H9 (cell line): ENCODE measurements around the gene CST5. TPM values are rescaled to one million over a fixed set of nuclear protein-coding genes. Genes with fewer than 3 reads are reported as not detected.

Experiments
- DNase-seq: peaks from one replicate; pipeline ENCODE4 v3.0.0-alpha.2; 2017
- H2AFZ ChIP-seq: one replicate; pipeline ENCODE4 v1.6.1; 2013; ENCODE audit warnings: mild to moderate bottlenecking, low read length, control low read depth, moderate library complexity
- H2AK5ac ChIP-seq: 2 replicates; pipeline ENCODE4 v1.6.1; 2013; ENCODE audit warnings: low read length, control low read depth, mixed read lengths; ENCODE audit not compliant: insufficient read length
- H2BK120ac ChIP-seq: one replicate; pipeline ENCODE4 v1.6.1; 2013; ENCODE audit warnings: low read depth, mild to moderate bottlenecking, low read length, control low read depth, inconsistent platforms; ENCODE audit not compliant: poor library complexity, severe bottlenecking
- H2BK12ac ChIP-seq: 2 replicates; pipeline ENCODE4 v1.6.1; 2013; ENCODE audit warnings: low read length, control low read depth, mixed read lengths, low read depth; ENCODE audit not compliant: insufficient read length
- H2BK15ac ChIP-seq: 2 replicates; pipeline ENCODE4 v1.6.1; 2013; ENCODE audit warnings: low read depth, low read length, control low read depth
- H2BK20ac ChIP-seq: one replicate; pipeline ENCODE4 v1.6.1; 2013; ENCODE audit warnings: low read depth, mild to moderate bottlenecking, low read length, control low read depth, inconsistent platforms; ENCODE audit not compliant: poor library complexity, severe bottlenecking
- H2BK5ac ChIP-seq: 2 replicates; pipeline ENCODE4 v1.6.1; 2013; ENCODE audit warnings: low read length, control low read depth, mixed read lengths; ENCODE audit not compliant: insufficient read length
- H3K14ac ChIP-seq: 2 replicates; pipeline ENCODE4 v1.6.1; 2013; ENCODE audit warnings: low read length, control low read depth; ENCODE audit not compliant: insufficient read depth
- H3K18ac ChIP-seq: 2 replicates; pipeline ENCODE4 v1.6.1; 2013; ENCODE audit warnings: low read depth, mild to moderate bottlenecking, mixed read lengths, low read length, control low read depth; ENCODE audit not compliant: insufficient read length
- H3K23ac ChIP-seq: 2 replicates; pipeline ENCODE4 v1.6.1; 2013; ENCODE audit warnings: low read length, control low read depth, mixed read lengths, low read depth; ENCODE audit not compliant: insufficient read length
- H3K23me2 ChIP-seq: 2 replicates; pipeline ENCODE4 v1.6.1; 2013; ENCODE audit warnings: low read depth, mild to moderate bottlenecking, mixed read lengths, low read length, control low read depth; ENCODE audit not compliant: insufficient read length, poor library complexity, severe bottlenecking
- H3K27ac ChIP-seq: 2 replicates; pipeline ENCODE4 v1.5.1; 2013; ENCODE audit warnings: low read length, control low read depth, mixed read lengths, low read depth; ENCODE audit not compliant: insufficient read length
- H3K27me3 ChIP-seq: 2 replicates; pipeline ENCODE4 v1.6.1; 2013; ENCODE audit warnings: low read length, control low read depth, inconsistent platforms; ENCODE audit not compliant: insufficient read depth
- H3K4ac ChIP-seq: 2 replicates; pipeline ENCODE4 v1.6.1; 2013; ENCODE audit warnings: low read depth, mild to moderate bottlenecking, control low read depth, inconsistent platforms, low read length, moderate library complexity
- H3K4me1 ChIP-seq: 2 replicates; pipeline ENCODE4 v1.6.1; 2013; ENCODE audit warnings: low read length, control low read depth, inconsistent platforms; ENCODE audit not compliant: insufficient read depth
- H3K4me2 ChIP-seq: 2 replicates; pipeline ENCODE4 v1.6.1; 2013; ENCODE audit warnings: low read length, control low read depth, mixed read lengths; ENCODE audit not compliant: insufficient read length, insufficient read depth
- H3K56ac ChIP-seq: 2 replicates; pipeline ENCODE4 v1.6.1; 2013; ENCODE audit warnings: low read depth, mild to moderate bottlenecking, mixed read lengths, low read length, control low read depth; ENCODE audit not compliant: insufficient read length
- H3K79me1 ChIP-seq: 2 replicates; pipeline ENCODE4 v1.6.1; 2013; ENCODE audit warnings: low read depth, mild to moderate bottlenecking, moderate library complexity, low read length, control low read depth, inconsistent platforms; ENCODE audit not compliant: insufficient read depth, poor library complexity, severe bottlenecking
- H3K79me2 ChIP-seq: 2 replicates; pipeline ENCODE4 v1.6.1; 2013; ENCODE audit warnings: low read length, control low read depth, inconsistent platforms; ENCODE audit not compliant: insufficient read depth
- H3K9ac ChIP-seq: 2 replicates; pipeline ENCODE4 v1.6.1; 2013; ENCODE audit warnings: low read length, control low read depth, mixed read lengths; ENCODE audit not compliant: insufficient read length; ENCODE audit errors: extremely low read depth
- H3K9me3 ChIP-seq: one replicate; pipeline ENCODE4 v1.6.1; 2013; ENCODE audit warnings: low read depth, low read length, inconsistent platforms; ENCODE audit not compliant: control insufficient read depth
- H3T11ph ChIP-seq: one replicate; pipeline ENCODE4 v1.6.1; 2013; ENCODE audit warnings: mild to moderate bottlenecking, low read length, control low read depth, inconsistent platforms
- H4K20me1 ChIP-seq: one replicate; pipeline ENCODE4 v1.6.1; 2013; ENCODE audit not compliant: control insufficient read depth, insufficient read length, insufficient read depth
- H4K5ac ChIP-seq: 2 replicates; pipeline ENCODE4 v1.6.1; 2013; ENCODE audit warnings: low read depth, mild to moderate bottlenecking, mixed read lengths, low read length, control low read depth; ENCODE audit not compliant: insufficient read length
- H4K8ac ChIP-seq: replicated peaks from 2 replicates; pipeline ENCODE4 v1.6.1; 2013; ENCODE audit warnings: low read length, control low read depth, mixed read lengths, low read depth; ENCODE audit not compliant: insufficient read length
- H4K91ac ChIP-seq: 2 replicates; pipeline ENCODE4 v1.6.1; 2013; ENCODE audit warnings: low read depth, mild to moderate bottlenecking, moderate library complexity, mixed read lengths, low read length, control low read depth; ENCODE audit not compliant: insufficient read length
- H3K27ac Mint-ChIP-seq, 3 experiments: 2 replicates in 2 of 3; 3 replicates in 1 of 3; pipeline ENCODE4 v1.8.0; 2020 to 2021; ENCODE audit warnings: mixed read lengths in 3 of 3, mild to moderate bottlenecking in 1 of 3, moderate library complexity in 1 of 3
- H3K27me3 Mint-ChIP-seq: 2 replicates; pipeline ENCODE4 v1.8.0; 2021; ENCODE audit warnings: low read depth, mild to moderate bottlenecking, moderate library complexity, mixed read lengths
- H3K36me3 Mint-ChIP-seq, 3 experiments: 2 replicates in 2 of 3; 3 replicates in 1 of 3; pipeline ENCODE4 v1.8.0; 2020 to 2021; ENCODE audit warnings: low read depth in 3 of 3, mixed read lengths in 3 of 3; ENCODE audit not compliant: insufficient read depth in 1 of 3
- H3K4me1 Mint-ChIP-seq, 2 experiments: 2 replicates each; pipeline ENCODE4 v1.8.0; 2020; ENCODE audit warnings: mixed read lengths in 2 of 2
- H3K4me3 Mint-ChIP-seq, 2 experiments: 2 replicates in 1 of 2; 3 replicates in 1 of 2; pipeline ENCODE4 v1.8.0; 2020 to 2021; ENCODE audit warnings: mild to moderate bottlenecking in 2 of 2, mixed read lengths in 2 of 2, moderate library complexity in 1 of 2
- H3K9me3 Mint-ChIP-seq, 2 experiments: 2 replicates in 1 of 2; 3 replicates in 1 of 2; pipeline ENCODE4 v1.8.0; 2020; ENCODE audit warnings: mild to moderate bottlenecking in 2 of 2, mixed read lengths in 2 of 2, moderate library complexity in 1 of 2
- CTCF ChIP-seq: fragments of 200-600 bp; sonication (generic); conservative IDR thresholded peaks from 3 replicates; pipeline ENCODE4 v1.8.0; 2021; ENCODE audit warnings: antibody characterized with exemption, mild to moderate bottlenecking
- WGBS: extraction: QIAGEN DNeasy Blood & Tissue Kit; methylation state at CpG from one replicate; pipeline ENCODE4 v1.1.7; 2013; ENCODE audit warnings: missing lambda C conversion rate, low lambda C conversion rate, mixed read lengths; ENCODE audit not compliant: insufficient read length; ENCODE audit errors: extremely low coverage; 5-methylcytosine and 5-hydroxymethylcytosine counted together
- total RNA-seq: library from RNA; stranded (reverse); gene quantifications from 2 replicates; pipeline ENCODE4 v1.2.1, GENCODE V29; 2021

Gene CST5
- total RNA-seq, 1 experiment from 2014 or later: not detected

- Histone ChIP-seq H3K4me1 (no peaks in the 10 kb centered on the region), H2BK12ac (no peak overlapping the region), H2AFZ (no peak overlapping the region), H3K27me3 (no peaks in the 10 kb centered on the region), H3K4ac (no peak overlapping the region), H3K79me1 (no peaks in the 10 kb centered on the region), H3K14ac (no peak overlapping the region), H3K23me2 (no peaks in the 10 kb centered on the region), H3K56ac (no peak overlapping the region), H3K23ac (no peak overlapping the region), H4K91ac (no peak overlapping the region), H2BK5ac (no peak overlapping the region), H2AK5ac (no peak overlapping the region), H2BK15ac (no peak overlapping the region), H2BK20ac (no peak overlapping the region), H3T11ph (no peak overlapping the region), H2BK120ac (no peak overlapping the region), H3K18ac (no peak overlapping the region), H3K27ac (no peak overlapping the region), H4K20me1 (no peaks in the 10 kb centered on the region), H3K4me2 (no peak overlapping the region), H4K5ac (no peak overlapping the region), H3K79me2 (no peaks in the 10 kb centered on the region), H3K9me3 (no peaks in the 10 kb centered on the region), H3K9ac (no peak overlapping the region), H4K8ac (no peak overlapping the region)
- peak overlapping the region in 1 of 3 experiments; percentile 88; a peak in 1 of 7 replicates for H3K27ac Mint-ChIP-seq
- WGBS: no CpG with 5 or more reads among the region's 11 CpGs
- DNase-seq: no peak
- H3K36me3 Mint-ChIP-seq: no peaks in the 10 kb centered on the region; a peak in 1 of 7 replicates
- H3K27me3 Mint-ChIP-seq: peaks cover 3% of the 10 kb centered on the region; the same call in 1 of the 2 replicates
- TF ChIP-seq CTCF: no peak
- peaks cover 6 to 9% of the 10 kb centered on the region in 2 experiments for H3K4me1 Mint-ChIP-seq
- H3K9me3 Mint-ChIP-seq: no peaks in the 10 kb centered on the region
- H3K4me3 Mint-ChIP-seq: no peak overlapping the region
Measured at GRCh38 chr20:23918101-23918862, 38.7 kb upstream of the CST5 start.
